Measurements from ENCODE around the gene CNTN4. TPM values are rescaled to one million over a fixed set of nuclear protein-coding genes. Genes with fewer than 3 reads are reported as not detected.

CNTN4 gene
- total and polyA plus RNA-seq, 2 experiments from 2014 or later: 0.91 to 4.0 TPM

- TF ChIP-seq, protein P1, sequence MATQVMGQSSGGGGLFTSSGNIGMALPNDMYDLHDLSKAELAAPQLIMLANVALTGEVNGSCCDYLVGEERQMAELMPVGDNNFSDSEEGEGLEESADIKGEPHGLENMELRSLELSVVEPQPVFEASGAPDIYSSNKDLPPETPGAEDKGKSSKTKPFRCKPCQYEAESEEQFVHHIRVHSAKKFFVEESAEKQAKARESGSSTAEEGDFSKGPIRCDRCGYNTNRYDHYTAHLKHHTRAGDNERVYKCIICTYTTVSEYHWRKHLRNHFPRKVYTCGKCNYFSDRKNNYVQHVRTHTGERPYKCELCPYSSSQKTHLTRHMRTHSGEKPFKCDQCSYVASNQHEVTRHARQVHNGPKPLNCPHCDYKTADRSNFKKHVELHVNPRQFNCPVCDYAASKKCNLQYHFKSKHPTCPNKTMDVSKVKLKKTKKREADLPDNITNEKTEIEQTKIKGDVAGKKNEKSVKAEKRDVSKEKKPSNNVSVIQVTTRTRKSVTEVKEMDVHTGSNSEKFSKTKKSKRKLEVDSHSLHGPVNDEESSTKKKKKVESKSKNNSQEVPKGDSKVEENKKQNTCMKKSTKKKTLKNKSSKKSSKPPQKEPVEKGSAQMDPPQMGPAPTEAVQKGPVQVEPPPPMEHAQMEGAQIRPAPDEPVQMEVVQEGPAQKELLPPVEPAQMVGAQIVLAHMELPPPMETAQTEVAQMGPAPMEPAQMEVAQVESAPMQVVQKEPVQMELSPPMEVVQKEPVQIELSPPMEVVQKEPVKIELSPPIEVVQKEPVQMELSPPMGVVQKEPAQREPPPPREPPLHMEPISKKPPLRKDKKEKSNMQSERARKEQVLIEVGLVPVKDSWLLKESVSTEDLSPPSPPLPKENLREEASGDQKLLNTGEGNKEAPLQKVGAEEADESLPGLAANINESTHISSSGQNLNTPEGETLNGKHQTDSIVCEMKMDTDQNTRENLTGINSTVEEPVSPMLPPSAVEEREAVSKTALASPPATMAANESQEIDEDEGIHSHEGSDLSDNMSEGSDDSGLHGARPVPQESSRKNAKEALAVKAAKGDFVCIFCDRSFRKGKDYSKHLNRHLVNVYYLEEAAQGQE (IDR thresholded peaks at IDR 0.05; ENCODE audit: unreplicated experiment): no peak
- TF ChIP-seq ETS1 (IDR thresholded peaks at IDR 0.05): no peak
- no peak for TF ChIP-seq JUNB (IDR thresholded peaks at IDR 0.05; ENCODE audit: unreplicated experiment)
- TF ChIP-seq POLR2AphosphoS5 (IDR thresholded peaks at IDR 0.05; ENCODE audit: low read depth): no peak
These were observed 558.4 kb downstream of the CNTN4 start (continued) for GRCh38 chr3:2656806-2657777.

GRCh38 chr3:2657971-2658370 lies 559.3 kb downstream of the CNTN4 start:
- H3F3A ChIP-seq (replicated peaks; ENCODE audit: low read depth): no peaks in the 10 kb centered on the region
- H3K4me3 ChIP-seq: no peak overlapping the region
- H3K27ac ChIP-seq (ENCODE audit: low read depth): no peak overlapping the region
- DNase-seq (ENCODE audit: low spot score): no peak
- Mint-ChIP-seq H3K9me3 (peaks cover 98% of the 10 kb centered on the region), H3K36me3 (ENCODE audit: low read depth) (peaks cover 31% of the 10 kb centered on the region), H3K4me1 (no peaks in the 10 kb centered on the region), H3K4me3 (no peak overlapping the region), H3K27ac (no peak overlapping the region), H3K27me3 (ENCODE audit: insufficient read depth, low read depth, poor library complexity) (peaks cover 3% of the 10 kb centered on the region)
- H3K27me3 ChIP-seq (ENCODE audit: insufficient read depth): no peaks in the 10 kb centered on the region
- H3K9me2 ChIP-seq (ENCODE audit: insufficient read depth): no peaks in the 10 kb centered on the region
- no peak overlapping the region; the same call in 1 of the 2 replicates for H3K4me2 ChIP-seq
- H3K4me1 ChIP-seq (ENCODE audit: insufficient read depth): peaks cover 17% of the 10 kb centered on the region
- no peaks in the 10 kb centered on the region for H3K79me2 ChIP-seq (replicated peaks; ENCODE audit: insufficient read depth)
- no peaks in the 10 kb centered on the region for H4K20me1 ChIP-seq (replicated peaks; ENCODE audit: insufficient read depth)
- no peaks in the 10 kb centered on the region for H3K36me3 ChIP-seq (ENCODE audit: insufficient read depth)
- no peak overlapping the region for H2AFZ ChIP-seq
- no peak for ATAC-seq
- TF ChIP-seq CREB1 (CRISPR knock-in tag; IDR thresholded peaks at IDR 0.05; ENCODE audit: low read depth) (no peak), ETS1 (IDR thresholded peaks at IDR 0.05) (no peak), STAT1 (IDR thresholded peaks at IDR 0.05; ENCODE audit: unreplicated experiment) (no peak), EZH2 (IDR thresholded peaks at IDR 0.05; ENCODE audit: low read depth, unreplicated experiment) (no peak)
- TF ChIP-seq, protein P2, sequence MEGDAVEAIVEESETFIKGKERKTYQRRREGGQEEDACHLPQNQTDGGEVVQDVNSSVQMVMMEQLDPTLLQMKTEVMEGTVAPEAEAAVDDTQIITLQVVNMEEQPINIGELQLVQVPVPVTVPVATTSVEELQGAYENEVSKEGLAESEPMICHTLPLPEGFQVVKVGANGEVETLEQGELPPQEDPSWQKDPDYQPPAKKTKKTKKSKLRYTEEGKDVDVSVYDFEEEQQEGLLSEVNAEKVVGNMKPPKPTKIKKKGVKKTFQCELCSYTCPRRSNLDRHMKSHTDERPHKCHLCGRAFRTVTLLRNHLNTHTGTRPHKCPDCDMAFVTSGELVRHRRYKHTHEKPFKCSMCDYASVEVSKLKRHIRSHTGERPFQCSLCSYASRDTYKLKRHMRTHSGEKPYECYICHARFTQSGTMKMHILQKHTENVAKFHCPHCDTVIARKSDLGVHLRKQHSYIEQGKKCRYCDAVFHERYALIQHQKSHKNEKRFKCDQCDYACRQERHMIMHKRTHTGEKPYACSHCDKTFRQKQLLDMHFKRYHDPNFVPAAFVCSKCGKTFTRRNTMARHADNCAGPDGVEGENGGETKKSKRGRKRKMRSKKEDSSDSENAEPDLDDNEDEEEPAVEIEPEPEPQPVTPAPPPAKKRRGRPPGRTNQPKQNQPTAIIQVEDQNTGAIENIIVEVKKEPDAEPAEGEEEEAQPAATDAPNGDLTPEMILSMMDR (conservative IDR thresholded peaks at IDR 0.05; ENCODE audit: low read depth in 2 of 2): no peak
- TF ChIP-seq, protein P3, sequence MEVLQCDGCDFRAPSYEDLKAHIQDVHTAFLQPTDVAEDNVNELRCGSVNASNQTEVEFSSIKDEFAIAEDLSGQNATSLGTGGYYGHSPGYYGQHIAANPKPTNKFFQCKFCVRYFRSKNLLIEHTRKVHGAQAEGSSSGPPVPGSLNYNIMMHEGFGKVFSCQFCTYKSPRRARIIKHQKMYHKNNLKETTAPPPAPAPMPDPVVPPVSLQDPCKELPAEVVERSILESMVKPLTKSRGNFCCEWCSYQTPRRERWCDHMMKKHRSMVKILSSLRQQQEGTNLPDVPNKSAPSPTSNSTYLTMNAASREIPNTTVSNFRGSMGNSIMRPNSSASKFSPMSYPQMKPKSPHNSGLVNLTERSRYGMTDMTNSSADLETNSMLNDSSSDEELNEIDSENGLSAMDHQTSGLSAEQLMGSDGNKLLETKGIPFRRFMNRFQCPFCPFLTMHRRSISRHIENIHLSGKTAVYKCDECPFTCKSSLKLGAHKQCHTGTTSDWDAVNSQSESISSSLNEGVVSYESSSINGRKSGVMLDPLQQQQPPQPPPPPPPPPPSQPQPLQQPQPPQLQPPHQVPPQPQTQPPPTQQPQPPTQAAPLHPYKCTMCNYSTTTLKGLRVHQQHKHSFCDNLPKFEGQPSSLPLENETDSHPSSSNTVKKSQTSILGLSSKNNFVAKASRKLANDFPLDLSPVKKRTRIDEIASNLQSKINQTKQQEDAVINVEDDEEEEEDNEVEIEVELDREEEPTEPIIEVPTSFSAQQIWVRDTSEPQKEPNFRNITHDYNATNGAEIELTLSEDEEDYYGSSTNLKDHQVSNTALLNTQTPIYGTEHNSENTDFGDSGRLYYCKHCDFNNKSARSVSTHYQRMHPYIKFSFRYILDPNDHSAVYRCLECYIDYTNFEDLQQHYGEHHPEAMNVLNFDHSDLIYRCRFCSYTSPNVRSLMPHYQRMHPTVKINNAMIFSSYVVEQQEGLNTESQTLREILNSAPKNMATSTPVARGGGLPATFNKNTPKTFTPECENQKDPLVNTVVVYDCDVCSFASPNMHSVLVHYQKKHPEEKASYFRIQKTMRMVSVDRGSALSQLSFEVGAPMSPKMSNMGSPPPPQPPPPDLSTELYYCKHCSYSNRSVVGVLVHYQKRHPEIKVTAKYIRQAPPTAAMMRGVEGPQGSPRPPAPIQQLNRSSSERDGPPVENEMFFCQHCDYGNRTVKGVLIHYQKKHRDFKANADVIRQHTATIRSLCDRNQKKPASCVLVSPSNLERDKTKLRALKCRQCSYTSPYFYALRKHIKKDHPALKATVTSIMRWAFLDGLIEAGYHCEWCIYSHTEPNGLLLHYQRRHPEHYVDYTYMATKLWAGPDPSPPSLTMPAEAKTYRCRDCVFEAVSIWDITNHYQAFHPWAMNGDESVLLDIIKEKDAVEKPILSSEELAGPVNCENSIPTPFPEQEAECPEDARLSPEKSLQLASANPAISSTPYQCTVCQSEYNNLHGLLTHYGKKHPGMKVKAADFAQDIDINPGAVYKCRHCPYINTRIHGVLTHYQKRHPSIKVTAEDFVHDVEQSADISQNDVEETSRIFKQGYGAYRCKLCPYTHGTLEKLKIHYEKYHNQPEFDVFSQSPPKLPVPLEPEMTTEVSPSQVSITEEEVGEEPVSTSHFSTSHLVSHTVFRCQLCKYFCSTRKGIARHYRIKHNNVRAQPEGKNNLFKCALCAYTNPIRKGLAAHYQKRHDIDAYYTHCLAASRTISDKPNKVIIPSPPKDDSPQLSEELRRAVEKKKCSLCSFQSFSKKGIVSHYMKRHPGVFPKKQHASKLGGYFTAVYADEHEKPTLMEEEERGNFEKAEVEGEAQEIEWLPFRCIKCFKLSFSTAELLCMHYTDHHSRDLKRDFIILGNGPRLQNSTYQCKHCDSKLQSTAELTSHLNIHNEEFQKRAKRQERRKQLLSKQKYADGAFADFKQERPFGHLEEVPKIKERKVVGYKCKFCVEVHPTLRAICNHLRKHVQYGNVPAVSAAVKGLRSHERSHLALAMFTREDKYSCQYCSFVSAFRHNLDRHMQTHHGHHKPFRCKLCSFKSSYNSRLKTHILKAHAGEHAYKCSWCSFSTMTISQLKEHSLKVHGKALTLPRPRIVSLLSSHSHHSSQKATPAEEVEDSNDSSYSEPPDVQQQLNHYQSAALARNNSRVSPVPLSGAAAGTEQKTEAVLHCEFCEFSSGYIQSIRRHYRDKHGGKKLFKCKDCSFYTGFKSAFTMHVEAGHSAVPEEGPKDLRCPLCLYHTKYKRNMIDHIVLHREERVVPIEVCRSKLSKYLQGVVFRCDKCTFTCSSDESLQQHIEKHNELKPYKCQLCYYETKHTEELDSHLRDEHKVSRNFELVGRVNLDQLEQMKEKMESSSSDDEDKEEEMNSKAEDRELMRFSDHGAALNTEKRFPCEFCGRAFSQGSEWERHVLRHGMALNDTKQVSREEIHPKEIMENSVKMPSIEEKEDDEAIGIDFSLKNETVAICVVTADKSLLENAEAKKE (CRISPR knock-in tag; IDR thresholded peaks at IDR 0.05): no peak

All from GM23338 (cell line).